NCI-H82 treated with DMSO at 0.1 percent for 48 hours (cell line): ENCODE measurements around the gene FOSL2.

Source experiments
- DNase-seq: peaks from one replicate; lab custom pipeline; 2025; ENCODE audit not compliant: unreplicated experiment; lab: John Stamatoyannopoulos, UW

Gene FOSL2

DNA sequence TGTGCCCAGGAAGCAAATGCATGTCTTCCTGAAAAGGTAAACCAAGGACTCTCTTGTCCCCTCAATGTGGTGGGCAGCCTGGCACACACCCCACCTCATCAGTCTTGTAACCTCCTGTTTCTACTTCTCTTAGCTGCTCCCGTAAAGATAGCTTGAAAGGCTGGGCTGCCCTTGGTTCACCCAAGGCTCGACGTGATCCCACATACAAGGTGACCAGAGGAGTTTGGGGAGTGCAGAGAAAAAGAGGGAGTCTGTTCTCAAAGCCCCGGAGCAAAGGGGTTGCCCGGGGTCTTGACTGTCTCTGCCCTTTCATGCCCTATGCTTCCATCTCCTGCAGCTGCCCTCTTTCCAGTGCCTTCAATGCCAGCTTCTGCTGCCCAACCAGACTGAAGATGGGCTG is 18.3 kb upstream of the FOSL2 start:
- DNase-seq, result no peak

DNA sequence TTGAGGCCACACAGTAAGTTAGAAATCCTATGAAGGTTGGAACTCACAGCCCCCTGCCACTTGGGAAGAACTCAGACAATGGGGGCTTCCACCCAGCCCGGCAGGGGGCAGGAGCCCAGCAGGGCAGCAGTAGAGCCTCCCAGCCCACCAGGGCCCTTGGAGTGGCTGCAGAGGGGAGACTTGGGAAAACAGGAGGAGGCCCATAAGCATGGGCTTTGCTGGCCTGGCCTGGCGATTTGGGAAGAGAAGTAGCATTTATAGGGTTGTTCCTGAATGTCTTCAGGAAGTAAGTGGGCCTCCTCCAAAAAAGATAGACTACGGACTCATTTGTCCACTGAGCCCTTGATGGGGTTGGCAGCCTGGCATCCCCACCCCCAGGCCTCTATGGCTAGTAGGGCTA is 17.4 kb upstream of the FOSL2 start:
- DNase-seq, result no peak

DNA sequence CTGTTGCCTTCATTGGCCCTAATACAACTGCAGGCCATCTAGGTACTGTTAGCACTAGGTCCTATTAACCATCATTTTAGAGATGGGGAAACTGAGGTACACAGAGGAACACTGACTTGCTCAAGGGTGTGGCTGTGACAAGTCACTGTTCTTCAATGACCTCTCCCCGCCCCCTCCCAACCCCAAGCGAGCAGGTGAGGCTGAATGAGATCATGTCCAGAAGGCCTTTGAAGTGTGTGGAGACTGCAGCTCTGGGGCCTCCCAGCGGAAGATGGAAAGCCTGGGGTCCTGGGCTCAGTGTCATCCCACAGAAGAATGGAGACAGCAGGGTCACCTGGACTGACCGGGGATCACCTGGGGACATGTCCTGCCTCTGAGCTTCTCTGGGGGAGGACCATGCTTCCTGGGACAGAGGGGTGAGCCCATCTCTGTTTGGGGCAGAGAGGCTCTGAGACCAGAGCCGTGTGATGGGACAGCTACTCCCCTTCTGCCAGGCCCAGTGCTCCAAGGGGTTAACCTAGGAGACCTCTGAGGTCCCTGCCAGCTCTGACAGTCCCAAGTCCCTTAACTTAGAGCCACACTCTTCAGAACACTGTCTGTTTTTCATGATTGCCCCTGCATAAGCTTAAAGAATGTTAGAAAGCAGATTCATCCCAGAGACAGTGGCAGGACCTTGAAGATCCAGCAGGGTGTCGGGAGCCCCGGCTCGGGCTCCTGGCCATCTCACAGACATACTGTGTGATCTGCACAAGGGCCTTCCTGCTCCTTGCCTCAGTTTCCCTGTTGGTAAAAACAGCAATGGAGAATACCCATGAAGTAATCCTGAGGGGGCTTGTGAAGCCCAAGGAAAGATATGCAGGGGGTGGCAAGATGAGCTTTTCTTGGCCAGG is 16.7 kb upstream of the FOSL2 start:
- DNase-seq, result no peak

DNA sequence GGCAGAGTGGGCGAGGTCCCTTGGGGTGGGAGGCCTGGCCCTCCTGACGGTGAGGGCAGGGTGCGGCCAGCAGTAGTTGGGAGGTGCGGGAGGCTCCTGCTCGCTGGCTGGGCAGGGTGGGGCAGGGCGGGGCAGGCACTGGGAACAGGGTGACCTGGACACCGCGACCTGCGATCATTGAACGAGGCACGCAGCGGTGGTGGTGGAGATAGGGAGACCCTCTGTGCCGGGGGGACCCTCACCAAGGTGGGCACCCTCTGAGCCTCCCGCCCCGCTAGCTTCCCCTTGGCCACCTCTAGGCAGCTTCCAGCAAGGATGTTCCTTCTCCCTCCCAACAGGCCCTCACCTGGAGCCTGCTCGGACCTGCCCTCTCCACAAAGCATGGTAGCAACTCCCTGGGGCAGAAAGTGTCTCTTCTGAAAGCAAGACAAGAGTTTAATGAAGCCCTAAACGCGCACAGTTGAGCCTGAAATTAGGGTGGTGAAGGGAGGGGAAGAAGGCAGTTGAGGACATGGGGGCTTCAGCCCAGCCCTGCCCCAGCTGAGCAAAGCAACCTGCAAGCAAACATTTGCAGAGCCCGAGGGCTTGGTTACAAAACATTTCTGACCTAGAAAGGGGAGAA is 15.4 kb upstream of the FOSL2 start:
- DNase-seq, result no peak

DNA sequence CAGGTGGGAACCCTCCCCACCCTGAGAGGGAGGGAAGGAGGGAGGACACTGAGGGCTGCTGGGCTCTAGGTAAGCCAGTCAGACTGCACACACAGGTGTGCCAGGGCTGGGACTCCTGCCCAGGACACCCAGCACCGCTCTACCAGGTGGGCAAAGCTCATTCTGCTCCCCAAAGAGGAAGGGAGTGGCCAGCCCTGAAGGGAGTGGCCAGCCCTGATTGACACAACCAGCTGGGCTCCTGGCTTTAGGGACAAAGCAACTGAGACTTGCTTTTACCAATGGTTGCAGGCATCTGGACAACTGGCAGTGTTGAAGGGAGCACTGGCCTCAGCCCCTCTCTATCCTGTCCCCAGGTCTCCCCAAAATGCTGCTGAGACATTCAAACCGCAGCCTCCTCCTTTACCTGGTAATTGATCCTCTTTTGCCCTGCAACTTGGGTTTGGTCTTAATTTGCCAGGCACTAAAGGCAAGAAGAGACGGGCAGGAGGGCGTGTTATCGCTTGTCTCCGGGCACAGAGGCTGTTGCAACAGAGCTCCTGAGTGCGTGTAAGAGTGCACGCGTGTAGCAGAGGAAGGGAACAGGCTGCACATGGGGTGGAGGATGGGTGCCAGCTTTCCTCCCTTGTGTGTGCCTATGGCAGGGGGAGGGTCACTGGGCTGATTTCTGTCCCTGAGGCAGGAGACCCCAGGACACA is 14.5 kb upstream of the FOSL2 start:
- no peak for DNase-seq

DNA sequence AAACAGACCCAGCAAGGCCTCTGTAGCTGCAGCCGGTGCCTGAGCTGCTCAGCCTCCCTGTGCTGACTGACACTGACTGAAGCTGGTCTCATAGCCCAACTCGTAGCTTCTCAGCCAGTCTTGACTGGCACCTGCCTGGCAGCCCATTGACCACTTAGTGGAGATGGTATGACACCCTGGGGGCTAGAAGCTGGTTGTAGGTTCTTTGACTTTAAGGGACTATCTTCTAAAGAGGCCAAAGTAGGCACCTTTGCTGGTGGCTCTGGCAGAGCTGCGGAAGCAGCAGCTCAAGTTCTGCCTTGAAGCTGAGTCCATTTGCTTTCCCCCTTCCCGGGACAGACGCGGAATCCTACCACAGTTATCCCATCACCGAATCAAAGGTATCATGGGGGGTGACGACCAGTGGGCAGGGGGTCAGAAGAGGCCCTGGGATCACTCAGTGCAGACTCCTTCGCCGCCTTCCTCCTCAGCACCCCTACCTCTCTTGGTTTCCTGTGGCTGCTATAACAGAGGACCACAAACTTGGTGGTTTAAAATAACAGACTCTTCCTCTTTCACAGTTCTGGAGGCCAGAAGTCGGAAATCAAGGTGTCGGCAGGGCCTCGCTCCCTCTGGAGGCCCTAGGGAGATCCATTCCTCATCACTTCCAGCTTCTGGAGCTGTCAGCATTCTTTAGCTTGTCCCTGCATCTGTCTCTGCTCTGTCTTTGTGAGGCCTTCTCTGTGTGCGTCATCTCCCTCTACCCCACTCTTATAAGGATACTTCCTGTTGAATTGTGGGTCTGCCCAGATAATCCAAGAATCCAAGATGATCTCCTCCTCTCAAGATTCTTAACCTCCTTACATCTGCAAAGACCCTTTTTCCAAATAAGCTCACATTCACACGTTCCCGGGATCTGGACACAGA is 13.7 kb upstream of the FOSL2 start:
- no peak for DNase-seq

DNA sequence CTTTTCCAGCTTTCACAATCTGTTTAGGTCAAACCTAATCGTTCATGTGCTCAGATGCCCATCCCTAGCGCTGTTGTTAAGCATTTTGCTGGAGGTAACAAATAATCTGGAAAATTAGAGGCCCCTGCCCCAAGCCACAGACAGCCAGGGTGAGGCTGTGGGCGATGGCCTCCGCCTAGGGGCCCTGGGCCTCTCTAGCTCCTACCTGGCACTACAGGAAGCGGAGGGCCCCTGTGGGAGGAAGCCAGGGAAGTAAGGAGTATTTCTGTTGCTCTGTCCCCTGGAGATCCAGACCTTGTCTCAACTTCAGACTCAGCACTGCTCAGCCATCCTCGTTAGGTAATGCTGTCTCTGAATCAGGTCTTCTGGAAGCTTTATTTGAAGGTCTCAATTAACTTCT is 12.4 kb upstream of the FOSL2 start:
- DNase-seq, result no peak

DNA sequence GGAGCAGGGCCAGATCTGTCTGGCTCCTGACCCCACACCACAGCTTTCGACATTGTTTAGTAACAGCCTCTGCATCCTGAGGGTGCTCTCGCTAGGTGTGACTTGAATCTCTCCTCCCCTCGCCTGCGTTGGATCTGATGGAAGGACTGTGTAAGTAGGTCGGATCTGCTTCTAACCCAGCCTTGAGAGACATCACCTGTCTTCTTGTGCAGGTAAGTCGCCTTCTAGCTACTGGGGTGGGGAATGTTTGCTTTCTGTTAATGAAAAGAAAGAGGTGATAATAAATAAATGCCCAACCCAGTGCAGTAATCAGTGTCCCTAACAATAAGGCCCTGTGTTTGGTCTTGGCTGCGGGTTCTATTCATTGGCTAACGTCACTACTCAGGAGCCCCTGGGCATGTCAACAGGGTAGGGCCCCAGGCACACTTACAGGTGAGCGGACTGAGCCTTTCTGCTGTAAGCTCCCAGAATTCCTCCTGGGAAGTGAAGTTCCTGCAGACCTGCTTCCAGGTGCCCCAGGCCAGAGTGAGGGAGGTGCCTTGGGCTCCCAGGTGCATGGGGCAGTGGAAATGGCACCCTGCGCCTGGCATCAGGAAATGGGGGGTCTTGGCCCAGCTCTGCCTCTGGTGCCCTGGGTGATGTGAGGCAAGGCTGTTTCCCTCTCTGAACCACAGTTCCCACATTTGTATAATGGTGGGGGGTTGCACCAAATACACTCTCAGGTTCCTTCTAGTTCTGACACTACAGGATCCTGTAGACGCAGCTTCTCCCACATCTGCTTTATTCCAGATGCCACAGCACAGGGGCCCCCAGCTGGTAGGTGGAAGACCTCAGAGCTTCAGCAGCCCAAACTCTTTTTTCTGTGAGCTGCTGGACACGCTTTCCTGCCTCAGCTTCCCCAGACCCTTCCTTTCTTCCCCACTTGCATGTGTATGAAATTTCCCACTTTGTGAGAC is 11.2 kb upstream of the FOSL2 start:
- no peak for DNase-seq

DNA sequence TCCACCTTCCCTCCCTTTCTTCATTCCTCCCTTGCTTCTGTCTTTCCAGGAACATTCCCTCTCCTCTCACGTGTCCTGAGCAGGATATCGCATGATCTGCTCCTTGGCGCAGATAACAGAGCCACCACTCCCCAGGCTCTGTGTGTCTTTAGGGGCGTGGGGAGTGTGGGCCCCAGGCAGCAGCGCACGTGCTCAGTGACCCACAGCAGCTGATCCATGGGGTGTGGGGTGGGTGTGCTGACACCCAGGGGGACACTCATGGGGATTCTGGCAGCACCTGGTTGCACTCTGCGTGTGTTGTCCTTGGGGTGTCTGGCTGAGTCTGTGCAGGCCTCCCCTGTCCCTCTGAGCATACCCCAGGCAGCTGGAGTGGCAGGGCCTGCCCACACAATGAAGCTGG is 9.9 kb upstream of the FOSL2 start:
- DNase-seq, result no peak

DNA sequence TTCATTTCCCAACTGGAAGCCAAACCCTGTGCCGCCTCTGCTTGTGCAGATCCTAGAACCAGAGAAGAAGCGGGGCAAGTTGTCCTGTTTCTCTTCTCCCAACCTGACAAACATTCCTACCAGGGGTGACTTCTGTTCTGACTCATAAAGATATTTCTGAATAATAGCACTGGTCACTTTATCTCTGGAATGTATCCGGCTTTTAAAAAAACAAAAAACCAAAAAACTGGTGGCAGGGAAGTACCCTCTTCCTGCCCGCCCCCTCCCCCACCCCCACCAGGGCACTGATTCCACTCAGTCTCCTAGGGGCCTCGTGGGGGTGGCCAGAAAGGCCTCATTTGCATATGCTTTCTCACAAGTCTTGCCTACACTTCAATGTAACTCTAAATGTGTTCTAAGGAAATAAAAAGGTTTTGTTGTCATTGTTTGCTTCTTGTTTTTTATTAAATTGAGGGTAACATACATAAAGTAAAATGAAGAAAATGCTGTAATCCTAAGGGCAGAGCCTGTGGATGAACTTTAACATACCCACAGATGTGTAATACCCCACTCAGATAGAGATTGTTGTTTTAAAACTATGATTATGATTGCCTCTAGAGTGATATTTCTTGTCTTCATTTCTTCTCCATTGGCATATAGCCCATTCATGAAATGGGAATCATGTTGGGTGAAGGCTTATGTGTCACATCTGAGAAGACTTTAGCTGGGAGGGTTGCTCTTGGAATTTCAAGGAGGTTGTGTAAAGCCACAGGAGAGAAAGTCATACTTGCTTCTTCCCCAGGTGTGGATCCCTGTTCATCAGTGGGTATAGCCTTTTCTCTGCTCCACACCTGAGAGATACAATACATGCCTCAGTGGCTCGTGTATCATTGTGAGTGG is 5.3 kb upstream of the FOSL2 start:
- DNase-seq, result no peak

DNA sequence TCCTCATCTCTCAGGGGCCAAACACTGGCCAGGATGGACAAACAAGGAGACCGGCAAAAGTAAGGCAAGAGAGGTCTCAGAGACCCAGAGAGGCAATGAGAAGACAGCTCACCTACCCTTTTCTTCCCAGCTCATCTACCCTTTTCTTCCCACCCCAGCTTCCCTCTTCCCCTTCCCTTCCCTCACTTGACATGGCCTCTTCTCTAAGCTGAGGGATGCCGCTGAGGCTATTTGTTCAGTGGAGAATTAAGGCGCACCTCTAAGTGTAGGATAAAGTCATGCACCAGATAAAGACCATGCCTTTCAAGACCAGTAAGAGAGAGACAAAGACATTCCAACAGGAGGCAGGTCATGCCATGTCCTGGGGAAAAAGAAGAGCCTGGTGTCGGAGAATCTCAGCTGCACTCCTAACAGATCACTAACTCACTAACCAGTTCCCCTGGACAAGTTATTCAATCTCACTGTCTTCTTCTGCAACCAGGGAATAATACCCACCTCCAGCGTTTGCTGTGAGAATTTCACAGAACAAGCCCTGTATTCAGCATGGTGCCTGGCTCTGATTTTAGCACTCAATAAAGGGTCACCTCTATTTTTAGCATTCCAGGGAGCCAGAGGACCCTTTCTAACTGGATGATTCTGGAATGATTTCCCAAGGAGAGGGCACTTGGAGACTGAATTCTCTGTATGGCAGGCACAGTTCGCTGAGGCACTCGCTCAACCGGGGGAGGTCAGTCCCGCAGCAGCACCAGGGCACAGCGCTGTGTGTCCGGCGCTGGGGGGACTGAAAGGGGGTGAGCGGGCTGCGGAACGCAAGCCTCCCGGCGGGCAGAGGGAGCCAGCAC is 3.0 kb upstream of the FOSL2 start:
- DNase-seq, result no peak

DNA sequence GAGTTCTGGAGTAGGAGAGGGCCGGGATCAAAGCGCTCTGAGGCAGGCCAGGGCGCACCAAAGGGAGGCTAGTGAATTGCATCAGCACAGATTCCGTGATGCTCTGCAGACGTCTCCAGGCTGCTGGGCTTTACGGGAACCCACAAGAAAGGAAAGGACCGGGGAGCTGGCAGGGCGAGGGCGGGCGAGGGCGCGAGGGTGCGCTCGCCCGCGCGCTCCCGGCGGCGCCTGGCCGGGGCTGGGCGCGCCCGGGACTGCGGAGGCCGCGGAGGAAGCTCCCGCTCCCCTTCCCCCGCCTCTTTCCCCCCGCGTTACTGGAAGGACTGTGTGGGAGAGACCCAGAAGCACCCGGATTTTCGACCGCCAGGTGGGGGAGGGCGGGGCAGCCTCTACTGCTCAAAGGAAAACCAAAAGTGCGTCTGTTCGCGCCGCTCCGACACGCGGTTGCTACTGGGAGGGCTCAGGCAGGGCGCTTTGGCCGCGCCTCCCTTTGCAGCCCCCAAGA is 2.4 kb upstream of the FOSL2 start:
- DNase-seq, result no peak

DNA sequence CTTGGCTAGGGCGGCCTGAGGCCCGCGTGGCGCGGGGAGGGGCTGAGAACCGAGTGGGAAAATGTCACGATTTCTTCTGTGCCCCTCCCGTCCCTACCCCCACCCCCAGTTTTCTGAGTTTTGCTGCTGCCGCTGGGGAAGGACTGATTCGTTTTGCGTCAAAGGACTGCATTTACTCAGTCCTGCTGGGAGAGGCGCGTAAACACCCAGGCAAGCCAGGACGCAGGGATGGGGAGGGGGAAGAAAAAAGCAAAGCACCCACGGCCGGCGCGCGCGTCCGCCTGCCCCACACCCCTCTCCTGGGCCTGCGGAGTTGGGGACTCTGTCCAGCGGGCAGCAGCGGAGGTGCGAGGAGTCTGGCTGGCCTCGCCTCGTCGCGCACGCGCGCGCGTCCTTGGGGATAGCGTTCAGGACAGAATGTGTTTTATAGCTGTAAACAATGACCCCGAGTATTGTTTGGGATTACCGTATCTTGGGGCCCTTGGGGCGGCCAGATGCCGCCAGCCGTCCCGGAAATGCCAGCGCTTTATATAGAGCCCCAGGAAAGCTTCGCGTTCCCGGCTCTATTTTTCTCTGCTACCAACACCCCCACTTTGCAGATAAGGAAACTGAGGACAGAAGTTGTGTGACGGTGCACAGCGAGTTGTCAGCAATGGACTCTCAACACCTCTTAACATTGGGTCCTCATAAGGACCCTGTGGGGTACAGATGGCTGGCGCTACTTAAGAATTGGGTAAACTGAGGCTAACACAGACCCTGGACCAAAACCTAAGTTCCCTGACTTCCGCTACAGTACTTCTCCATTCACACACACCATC is 1.7 kb upstream of the FOSL2 start:
- no peak for DNase-seq

DNA sequence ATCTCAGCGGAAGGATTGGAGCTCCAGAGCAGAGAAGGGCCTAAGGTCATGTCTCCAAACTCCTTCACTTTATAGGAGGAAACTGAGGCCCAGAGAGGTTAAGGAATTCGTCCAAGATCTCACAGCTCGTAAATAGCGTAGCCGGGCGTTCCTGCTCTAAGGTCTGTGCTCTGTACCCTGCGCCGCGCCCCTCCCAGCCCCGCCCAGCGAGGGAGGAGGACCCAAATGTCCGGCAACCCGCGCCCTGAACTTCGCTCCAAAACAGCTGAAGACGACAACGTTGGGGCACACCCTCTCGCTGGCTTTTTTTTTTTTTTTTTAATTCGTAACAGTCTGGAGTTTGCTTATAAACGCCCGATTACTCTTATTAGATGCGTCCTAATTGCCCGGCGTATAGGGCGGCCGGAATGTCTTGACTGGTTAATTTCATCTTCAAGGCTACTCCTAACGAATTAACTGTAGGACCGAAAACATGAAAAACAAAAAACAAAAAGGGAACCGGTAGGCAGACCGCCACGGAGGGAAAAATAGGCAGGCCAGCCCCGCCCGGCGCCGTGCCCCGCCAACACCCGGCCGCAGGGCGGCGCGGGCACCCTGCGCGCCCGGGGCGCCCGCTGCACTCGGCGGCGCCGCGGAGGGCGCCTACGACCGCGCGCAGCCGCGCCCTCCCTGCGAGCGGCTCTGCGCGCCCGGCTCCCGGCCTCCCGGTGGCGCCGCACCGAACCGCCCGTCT is 928 bp upstream of the FOSL2 start:
- no peak for DNase-seq

DNA sequence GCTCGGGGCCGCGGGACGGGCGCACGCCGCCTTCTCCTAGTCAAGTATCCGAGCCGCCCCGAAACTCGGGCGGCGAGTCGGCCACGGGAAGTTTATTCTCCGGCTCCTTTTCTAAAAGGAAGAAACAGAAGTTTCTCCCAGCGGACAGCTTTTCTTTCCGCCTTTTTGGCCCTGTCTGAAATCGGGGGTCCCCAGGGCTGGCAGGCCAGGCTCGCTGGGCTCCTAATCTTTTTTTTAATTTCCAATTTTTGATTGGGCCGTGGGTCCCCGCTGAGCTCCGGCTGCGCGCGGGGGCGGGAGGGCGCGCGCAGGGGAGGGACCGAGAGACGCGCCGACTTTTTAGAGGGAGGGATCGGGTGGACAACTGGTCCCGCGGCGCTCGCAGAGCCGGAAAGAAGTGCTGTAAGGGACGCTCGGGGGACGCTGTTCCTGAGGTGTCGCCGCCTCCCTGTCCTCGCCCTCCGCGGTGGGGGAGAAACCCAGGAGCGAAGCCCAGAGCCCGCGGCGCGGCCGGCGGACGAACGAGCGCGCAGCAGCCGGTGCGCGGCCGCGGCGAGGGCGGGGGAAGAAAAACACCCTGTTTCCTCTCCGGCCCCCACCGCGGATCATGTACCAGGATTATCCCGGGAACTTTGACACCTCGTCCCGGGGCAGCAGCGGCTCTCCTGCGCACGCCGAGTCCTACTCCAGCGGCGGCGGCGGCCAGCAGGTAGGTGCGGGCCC is 617 bp downstream of the FOSL2 start:
- no peak for DNase-seq
